ENCODE results near the gene LDLRAD3. TPM values are rescaled to one million over a fixed set of nuclear protein-coding genes. Genes with fewer than 3 reads are reported as not detected.

The LDLRAD3 gene
- total RNA-seq, 2 donors from 2014 or later, result 30.8 to 42.5 TPM

DNA sequence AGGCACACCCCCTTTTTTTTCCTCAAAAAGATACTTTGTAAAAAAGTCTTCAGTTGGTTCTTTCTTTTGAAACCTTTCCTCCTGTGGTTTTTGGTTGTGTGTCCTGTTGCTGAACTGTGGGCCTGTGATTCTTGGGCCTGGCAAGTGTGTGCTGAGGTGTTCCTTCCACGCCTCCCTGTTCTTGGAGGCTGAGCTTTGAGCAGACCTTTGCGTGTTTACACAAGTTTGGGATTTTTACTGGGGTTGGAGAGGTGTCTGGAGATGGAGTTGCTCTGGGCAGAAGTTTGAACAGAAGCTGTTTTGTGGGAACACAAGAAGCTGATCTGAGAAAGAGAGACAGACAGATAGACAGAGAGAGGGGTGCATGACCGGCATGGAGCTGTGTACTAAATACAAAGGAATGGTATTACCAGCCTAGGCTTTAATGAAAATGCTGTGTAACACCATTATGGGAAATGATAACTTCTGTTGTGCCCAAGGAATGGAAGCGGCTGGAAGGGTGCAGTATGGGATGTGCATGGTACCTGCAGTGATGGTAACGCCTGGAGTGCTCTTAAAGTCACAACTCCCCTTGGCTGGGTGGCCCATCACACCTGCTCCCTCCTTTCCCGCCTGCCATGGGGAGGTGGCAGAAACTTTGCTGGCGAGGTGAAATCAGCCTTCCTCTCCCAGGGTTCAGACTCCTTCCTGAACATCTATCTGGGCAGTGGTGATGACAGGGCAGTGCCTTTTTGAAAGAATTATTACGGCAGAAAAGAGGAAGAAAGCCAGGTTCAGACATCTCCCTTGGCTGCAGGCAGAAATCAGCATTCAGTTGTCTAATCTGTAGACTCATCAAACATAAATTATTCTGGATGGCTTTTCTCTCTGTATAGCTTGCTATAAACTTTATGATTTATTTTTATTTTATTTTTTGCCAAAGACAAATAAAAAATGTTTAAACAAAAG, 70.4 kb downstream of the LDLRAD3 start:
- no peaks in the 10 kb centered on the region for H3K9me3 ChIP-seq
- no peaks in the 10 kb centered on the region for H3K36me3 ChIP-seq
- 48% methylated on average over 8 of the region's 8 CpGs for WGBS
- intact Hi-C loops (cut with DNase I), result no loop called here
- no peak for TF ChIP-seq POLR2A (IDR thresholded peaks at IDR 0.05)
- TF ChIP-seq POLR2AphosphoS5 (IDR thresholded peaks at IDR 0.05), result no peak
- TF ChIP-seq, protein P1, sequence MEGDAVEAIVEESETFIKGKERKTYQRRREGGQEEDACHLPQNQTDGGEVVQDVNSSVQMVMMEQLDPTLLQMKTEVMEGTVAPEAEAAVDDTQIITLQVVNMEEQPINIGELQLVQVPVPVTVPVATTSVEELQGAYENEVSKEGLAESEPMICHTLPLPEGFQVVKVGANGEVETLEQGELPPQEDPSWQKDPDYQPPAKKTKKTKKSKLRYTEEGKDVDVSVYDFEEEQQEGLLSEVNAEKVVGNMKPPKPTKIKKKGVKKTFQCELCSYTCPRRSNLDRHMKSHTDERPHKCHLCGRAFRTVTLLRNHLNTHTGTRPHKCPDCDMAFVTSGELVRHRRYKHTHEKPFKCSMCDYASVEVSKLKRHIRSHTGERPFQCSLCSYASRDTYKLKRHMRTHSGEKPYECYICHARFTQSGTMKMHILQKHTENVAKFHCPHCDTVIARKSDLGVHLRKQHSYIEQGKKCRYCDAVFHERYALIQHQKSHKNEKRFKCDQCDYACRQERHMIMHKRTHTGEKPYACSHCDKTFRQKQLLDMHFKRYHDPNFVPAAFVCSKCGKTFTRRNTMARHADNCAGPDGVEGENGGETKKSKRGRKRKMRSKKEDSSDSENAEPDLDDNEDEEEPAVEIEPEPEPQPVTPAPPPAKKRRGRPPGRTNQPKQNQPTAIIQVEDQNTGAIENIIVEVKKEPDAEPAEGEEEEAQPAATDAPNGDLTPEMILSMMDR (IDR thresholded peaks at IDR 0.05), result no peak
- peaks cover 15% of the 10 kb centered on the region for H3K4me1 ChIP-seq (replicated peaks)
- H3K27me3 ChIP-seq (replicated peaks; ENCODE audit: insufficient read depth), result no peaks in the 10 kb centered on the region
- no peak for DNase-seq (ENCODE audit: low spot score)
- peak overlapping the region; percentile 23 to 27 for H3K27ac ChIP-seq
- H3K4me3 ChIP-seq, result no peak overlapping the region

DNA sequence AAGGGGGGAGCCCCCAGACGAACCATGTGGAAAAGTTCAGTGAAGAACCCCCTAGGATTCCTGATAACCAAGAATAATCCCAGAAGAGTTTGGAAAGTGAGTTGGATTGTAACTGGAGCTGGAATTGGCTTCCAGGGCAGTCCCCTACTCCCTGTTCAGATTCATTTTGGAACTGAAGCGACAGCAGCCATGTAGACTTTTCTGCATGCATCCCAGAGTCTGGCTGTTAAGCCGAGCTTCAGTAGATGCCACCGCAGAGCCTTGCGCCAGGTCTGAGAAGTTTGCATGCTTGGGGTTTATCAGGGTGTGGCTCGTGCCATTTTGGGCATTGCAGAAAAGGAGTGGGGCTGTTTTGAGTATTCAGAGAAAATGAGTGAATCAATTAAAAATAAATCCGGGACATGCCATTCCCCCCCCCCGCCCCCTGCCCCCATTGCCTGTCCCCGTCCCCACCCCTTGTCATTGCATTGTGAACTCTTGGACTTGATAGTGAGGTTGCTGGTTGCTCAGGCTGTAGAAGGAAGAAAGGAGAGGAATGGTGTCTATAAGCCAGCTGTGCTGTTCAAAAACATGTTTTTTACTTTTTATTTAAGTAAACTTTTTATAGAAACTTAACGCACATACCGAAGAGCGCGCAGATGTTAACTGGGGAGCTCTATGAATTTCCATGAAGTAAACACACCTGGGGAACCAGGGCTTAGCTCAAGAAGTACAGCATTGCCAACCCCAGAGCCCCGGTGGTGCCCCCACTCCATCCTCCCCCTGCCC, 71.2 kb downstream of the LDLRAD3 start:
- TF ChIP-seq, protein P1 (IDR thresholded peaks at IDR 0.05), result no peak
- TF ChIP-seq POLR2A (IDR thresholded peaks at IDR 0.05), result no peak
- Histone ChIP-seq H3K27ac (no peak overlapping the region), H3K9me3 (no peaks in the 10 kb centered on the region), H3K36me3 (no peaks in the 10 kb centered on the region), H3K4me3 (no peak overlapping the region), H3K27me3 (replicated peaks; ENCODE audit: insufficient read depth) (no peaks in the 10 kb centered on the region), H3K4me1 (replicated peaks) (peaks cover 6% of the 10 kb centered on the region)
- whole genome bisulfite sequencing, result 60% methylated on average over 14 of the region's 14 CpGs
- no peak for DNase-seq (ENCODE audit: low spot score)
- intact Hi-C loops (cut with DNase I), result no loop called here

DNA sequence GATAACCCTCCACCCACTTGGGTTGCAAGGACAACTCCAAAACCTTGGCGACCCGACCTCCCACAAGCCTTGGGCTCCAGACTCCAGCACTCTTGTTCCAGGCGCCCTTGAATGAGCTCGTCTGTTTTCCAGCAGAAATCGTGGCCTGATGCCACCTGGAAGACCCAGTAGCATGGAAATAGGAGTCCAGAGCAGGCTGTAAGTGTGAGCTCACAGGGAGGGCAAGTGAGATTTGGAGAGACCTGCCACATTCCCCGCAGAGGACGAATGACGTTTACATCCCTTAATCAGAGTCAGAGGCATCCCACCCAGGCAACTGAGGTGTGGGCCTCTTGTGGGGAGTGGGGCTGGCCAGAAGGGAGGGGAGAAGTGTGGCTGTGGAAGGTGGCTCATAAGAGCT, 71.9 kb downstream of the LDLRAD3 start:
- H3K27me3 ChIP-seq (replicated peaks; ENCODE audit: insufficient read depth), result no peaks in the 10 kb centered on the region
- WGBS, result 19% methylated on average over 8 of the region's 8 CpGs
- no peak overlapping the region for H3K4me3 ChIP-seq
- TF ChIP-seq POLR2A (IDR thresholded peaks at IDR 0.05) (no peak), POLR2AphosphoS5 (IDR thresholded peaks at IDR 0.05) (no peak)
- TF ChIP-seq, protein P1 (IDR thresholded peaks at IDR 0.05), result no peak
- H3K4me1 ChIP-seq (replicated peaks), result peaks cover 5% of the 10 kb centered on the region
- H3K36me3 ChIP-seq, result no peaks in the 10 kb centered on the region
- no peak for DNase-seq (ENCODE audit: low spot score)
- no peak overlapping the region for H3K27ac ChIP-seq
- intact Hi-C loops (cut with DNase I), result no loop called here
- H3K9me3 ChIP-seq, result no peaks in the 10 kb centered on the region

DNA sequence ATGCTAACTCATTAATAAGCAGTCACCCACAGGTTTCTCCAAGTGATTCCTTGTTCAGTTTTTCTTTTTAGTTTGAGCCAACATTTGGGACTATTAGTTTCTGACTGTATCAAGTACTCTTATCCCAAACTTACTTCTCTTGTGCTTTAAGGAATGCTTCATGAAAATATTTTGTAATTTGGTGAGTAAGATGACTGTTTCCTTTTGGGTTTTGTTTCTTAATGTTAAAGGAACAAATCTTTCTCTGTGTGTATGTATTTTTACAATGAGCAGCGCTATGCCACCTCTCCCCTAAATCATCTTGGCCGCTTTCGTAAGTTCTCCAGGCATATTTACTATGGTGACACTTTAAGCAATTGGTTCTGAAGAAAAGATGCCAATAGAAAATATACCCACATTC, 72.4 kb downstream of the LDLRAD3 start:
- H3K9me3 ChIP-seq, result no peaks in the 10 kb centered on the region
- H3K36me3 ChIP-seq, result no peaks in the 10 kb centered on the region
- no peaks in the 10 kb centered on the region for H3K27me3 ChIP-seq (replicated peaks; ENCODE audit: insufficient read depth)
- WGBS, result 71% methylated on average over 3 of the region's 3 CpGs
- no peak overlapping the region for H3K4me3 ChIP-seq
- intact Hi-C loops (cut with DNase I), result no loop called here
- peaks cover 5% of the 10 kb centered on the region for H3K4me1 ChIP-seq (replicated peaks)
- no peak overlapping the region for H3K27ac ChIP-seq
- TF ChIP-seq, protein P1 (IDR thresholded peaks at IDR 0.05), result no peak
- TF ChIP-seq POLR2AphosphoS5 (IDR thresholded peaks at IDR 0.05), result no peak
- DNase-seq (ENCODE audit: low spot score), result no peak

Data from prostate gland (tissue), 2 donors.